K562 (cell line): ENCODE data around the gene PRR19. TPM values are rescaled to one million over a fixed set of nuclear protein-coding genes. Genes with fewer than 3 reads are reported as not detected.

Experiments used
- BCOR ChIP-seq: fragments of 450-650 bp; IDR thresholded peaks from 2 replicates; pipeline ENCODE4 v1.6.1; 2016
- CXXC5 ChIP-seq: fragments of 250-450 bp; sonication (Bioruptor Pico); IDR thresholded peaks from 2 replicates; pipeline ENCODE4 v1.8.0; 2022; ENCODE audit warnings: inconsistent platforms, mild to moderate bottlenecking, moderate library complexity
- FOXK2 ChIP-seq, 2 experiments: fragments of 450-650 bp; IDR thresholded peaks in 1 of 2; conservative IDR thresholded peaks in 1 of 2; 2 replicates each; pipeline ENCODE4 v1.6.1; 2016; ENCODE audit warnings: low read depth in 2 of 2, mild to moderate bottlenecking in 1 of 2
- GATAD2B ChIP-seq: fragments of 450-650 bp; IDR thresholded peaks from 2 replicates; pipeline ENCODE4 v1.6.1; 2017; ENCODE audit warnings: mild to moderate bottlenecking, borderline replicate concordance
- HCFC1 ChIP-seq: IDR thresholded peaks from 2 replicates; pipeline ENCODE4 v1.6.1; 2012; ENCODE audit warnings: low read depth, low read length, improper control_type of control experiment
- HOMEZ ChIP-seq: fragments of 250-450 bp; sonication (Bioruptor Pico); IDR thresholded peaks from 2 replicates; pipeline ENCODE4 v1.4.0; 2020; ENCODE audit warnings: mild to moderate bottlenecking, moderate library complexity
- KLF1 ChIP-seq: fragments of 450-650 bp; IDR thresholded peaks from 2 replicates; pipeline ENCODE4 v1.6.1; 2016; ENCODE audit warnings: missing genetic modification characterization, missing compliant biosample characterization
- MBD2 ChIP-seq: sonication (generic); IDR thresholded peaks from 2 replicates; pipeline ENCODE4 v1.6.1; 2016; ENCODE audit warnings: low read depth, borderline replicate concordance
- NONO ChIP-seq, 2 experiments: fragments of 200-400 bp in 1 of 2; fragments of 450-650 bp in 1 of 2; formaldehyde crosslinking in 1 of 2; IDR thresholded peaks; 2 replicates each; pipeline ENCODE4 v1.6.1; 2017; ENCODE audit warnings: low read depth in 2 of 2, mild to moderate bottlenecking in 2 of 2, moderate library complexity in 2 of 2, low read length in 1 of 2
- NUFIP1 ChIP-seq: fragments of 450-650 bp; IDR thresholded peaks from 2 replicates; pipeline ENCODE4 v1.6.1; 2018; ENCODE audit not compliant: partially characterized antibody
- POLR2A ChIP-seq: fragments of 450-650 bp; conservative IDR thresholded peaks from 2 replicates; pipeline ENCODE4 v1.6.1; 2016
- SIN3A ChIP-seq, 2 experiments: fragments of 150-350 bp in 1 of 2; IDR thresholded peaks; 2 replicates each; pipeline ENCODE4 v1.6.1; 2011 to 2016; ENCODE audit warnings: borderline replicate concordance in 2 of 2, low read depth in 2 of 2, low read length in 2 of 2, mild to moderate bottlenecking in 2 of 2, moderate library complexity in 2 of 2; ENCODE audit not compliant: control insufficient read depth in 1 of 2
- SMARCB1 ChIP-seq: IDR thresholded peaks from 2 replicates; pipeline ENCODE4 v1.6.1; 2011; ENCODE audit warnings: improper control_type of control experiment, low read depth; ENCODE audit not compliant: insufficient read length
- SNAPC5 ChIP-seq: fragments of 250-450 bp; sonication (Bioruptor Pico); IDR thresholded peaks from 2 replicates; pipeline ENCODE4 v1.8.0; 2021; ENCODE audit warnings: moderate library complexity, mild to moderate bottlenecking, inconsistent platforms
- TCF7 ChIP-seq: sonication (generic); IDR thresholded peaks from 2 replicates; pipeline ENCODE4 v1.6.1; 2016; ENCODE audit warnings: antibody characterized with exemption, borderline replicate concordance
- UBTF ChIP-seq, 2 experiments: IDR thresholded peaks; 2 replicates each; pipeline ENCODE4 v1.6.1; 2012; ENCODE audit warnings: improper control_type of control experiment in 2 of 2, low read depth in 2 of 2, low read length in 2 of 2, borderline replicate concordance in 1 of 2
- ZNF3 ChIP-seq: fragments of 250-450 bp; sonication (Bioruptor Pico); IDR thresholded peaks from 2 replicates; pipeline ENCODE4 v1.5.0; 2021; ENCODE audit warnings: mild to moderate bottlenecking, moderate library complexity
- polyA plus RNA-seq, 8 experiments: library from polyadenylated mRNA; depleted of rRNA in 4 of 8; stranded (reverse) in 5 of 8; unstranded in 3 of 8; fragments of >200 nt; fragmentation: Nextera tagmentation in 2 of 8; fragmentation: Illumina TruSeq in 1 of 8; extraction: Ambion mirVana in 2 of 8; extraction: Trizol in 1 of 8; gene quantifications; 2 replicates each; pipeline versions ENCODE4 v1.2.1 to v1.2.3, GENCODE V29; 2011 to 2014; ENCODE audit warnings: inconsistent platforms in 1 of 8, missing spikeins in 1 of 8
- total RNA-seq, 7 experiments: library from RNA; depleted of rRNA in 6 of 7; stranded (reverse); fragments of >200 nt in 6 of 7; fragmentation: Illumina TruSeq in 2 of 7; extraction: Trizol in 2 of 7; gene quantifications; 2 replicates each; pipeline versions ENCODE4 v1.2.1 to v1.2.3, GENCODE V29; 2011 to 2021; ENCODE audit warnings: low replicate concordance in 1 of 7
- TF ChIP-seq, protein P1 (sequence below): sonication (generic); formaldehyde crosslinking; IDR thresholded peaks from 2 replicates; pipeline ENCODE4 v1.8.1; 2023; ENCODE audit warnings: missing genetic modification reagents, mild to moderate bottlenecking, borderline replicate concordance

The PRR19 gene
- total and polyA plus RNA-seq, 9 of the 15 experiments (the other 6 are each of a cell fraction or from before 2014, with no cell fraction given) = 0.10 to 1.6 (median 0.54) TPM

GRCh38 chr19:42254850-42255765, 46.8 kb upstream of the PRR19 start, which contains the start of gene ERF (continued):
- TF ChIP-seq MBD2 (peak; percentile 41; the same call in 1 of the 2 replicates), UBTF (IDR thresholded peaks at IDR 0.05; ENCODE audit: borderline replicate concordance in 1 of 2, low read depth in 2 of 2, low read length in 2 of 2) (0 out of 4 replicates have a peak, but pooled peaks have one; percentile 52 to 53), HCFC1 (peak; percentile 24; the same call in 1 of the 2 replicates), ZNF3 (CRISPR knock-in tag) (no peak), HOMEZ (CRISPR knock-in tag) (no peak), GATAD2B (peak; percentile 50), TCF7 (no peak), KLF1 (tag) (no peak), BCOR (no peak), SMARCB1 (no peak), NONO (IDR thresholded peaks at IDR 0.05; ENCODE audit: low read depth in 2 of 2, low read length in 1 of 2) (peak; percentile 80 to 82), SIN3A (IDR thresholded peaks at IDR 0.05; ENCODE audit: borderline replicate concordance in 2 of 2, control insufficient read depth in 1 of 2, low read depth in 2 of 2, low read length in 2 of 2) (peak; percentile 60 to 67; a peak in 2 of 4 replicates), SNAPC5 (CRISPR knock-in tag) (no peak), POLR2A (peak; percentile 40; the same call in 1 of the 2 replicates), FOXK2 (conservative IDR thresholded peaks at IDR 0.05 in 1 of 2, IDR thresholded peaks at IDR 0.05 in 1 of 2; ENCODE audit: low read depth in 2 of 2) (no peak), CXXC5 (CRISPR knock-in tag) (peak; percentile 85), NUFIP1 (no peak)
- TF ChIP-seq, protein P1, sequence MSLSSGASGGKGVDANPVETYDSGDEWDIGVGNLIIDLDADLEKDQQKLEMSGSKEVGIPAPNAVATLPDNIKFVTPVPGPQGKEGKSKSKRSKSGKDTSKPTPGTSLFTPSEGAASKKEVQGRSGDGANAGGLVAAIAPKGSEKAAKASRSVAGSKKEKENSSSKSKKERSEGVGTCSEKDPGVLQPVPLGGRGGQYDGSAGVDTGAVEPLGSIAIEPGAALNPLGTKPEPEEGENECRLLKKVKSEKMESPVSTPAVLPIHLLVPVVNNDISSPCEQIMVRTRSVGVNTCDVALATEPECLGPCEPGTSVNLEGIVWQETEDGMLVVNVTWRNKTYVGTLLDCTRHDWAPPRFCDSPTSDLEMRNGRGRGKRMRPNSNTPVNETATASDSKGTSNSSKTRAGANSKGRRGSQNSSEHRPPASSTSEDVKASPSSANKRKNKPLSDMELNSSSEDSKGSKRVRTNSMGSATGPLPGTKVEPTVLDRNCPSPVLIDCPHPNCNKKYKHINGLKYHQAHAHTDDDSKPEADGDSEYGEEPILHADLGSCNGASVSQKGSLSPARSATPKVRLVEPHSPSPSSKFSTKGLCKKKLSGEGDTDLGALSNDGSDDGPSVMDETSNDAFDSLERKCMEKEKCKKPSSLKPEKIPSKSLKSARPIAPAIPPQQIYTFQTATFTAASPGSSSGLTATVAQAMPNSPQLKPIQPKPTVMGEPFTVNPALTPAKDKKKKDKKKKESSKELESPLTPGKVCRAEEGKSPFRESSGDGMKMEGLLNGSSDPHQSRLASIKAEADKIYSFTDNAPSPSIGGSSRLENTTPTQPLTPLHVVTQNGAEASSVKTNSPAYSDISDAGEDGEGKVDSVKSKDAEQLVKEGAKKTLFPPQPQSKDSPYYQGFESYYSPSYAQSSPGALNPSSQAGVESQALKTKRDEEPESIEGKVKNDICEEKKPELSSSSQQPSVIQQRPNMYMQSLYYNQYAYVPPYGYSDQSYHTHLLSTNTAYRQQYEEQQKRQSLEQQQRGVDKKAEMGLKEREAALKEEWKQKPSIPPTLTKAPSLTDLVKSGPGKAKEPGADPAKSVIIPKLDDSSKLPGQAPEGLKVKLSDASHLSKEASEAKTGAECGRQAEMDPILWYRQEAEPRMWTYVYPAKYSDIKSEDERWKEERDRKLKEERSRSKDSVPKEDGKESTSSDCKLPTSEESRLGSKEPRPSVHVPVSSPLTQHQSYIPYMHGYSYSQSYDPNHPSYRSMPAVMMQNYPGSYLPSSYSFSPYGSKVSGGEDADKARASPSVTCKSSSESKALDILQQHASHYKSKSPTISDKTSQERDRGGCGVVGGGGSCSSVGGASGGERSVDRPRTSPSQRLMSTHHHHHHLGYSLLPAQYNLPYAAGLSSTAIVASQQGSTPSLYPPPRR (CRISPR knock-in tag) = peak; percentile 22; the same call in 1 of the 2 replicates
